Measurements from ENCODE around the gene RELN. TPM values are rescaled to one million over a fixed set of nuclear protein-coding genes. Genes with fewer than 3 reads are reported as not detected.

RELN gene
- total and polyA plus RNA-seq, 9 of the 15 experiments (the other 6 are each of a cell fraction or from before 2014, with no cell fraction given): 12.9 to 43.2 (median 18.1) TPM

- FAIRE-seq (no peak), ATAC-seq (no peak; the same call in 2 of the 3 replicates), DNase-seq (ENCODE audit: extremely low read depth in 1 of 4, low spot score in 3 of 4) (no peak)
- no peak overlapping the region for H3K9ac ChIP-seq (ENCODE audit: insufficient read depth in 1 of 2, low read depth in 2 of 2, low read length in 2 of 2)
- no peak overlapping the region for H3K4me2 ChIP-seq (ENCODE audit: insufficient read depth, low read length)
- no peaks in the 10 kb centered on the region for H3K9me3 ChIP-seq (replicated peaks; ENCODE audit: control insufficient read depth, insufficient read depth, low read depth, low read length)
- TF ChIP-seq PHTF2 (CRISPR knock-in tag; IDR thresholded peaks at IDR 0.05): no peak
- no peak for TF ChIP-seq USF2 (CRISPR knock-in tag; IDR thresholded peaks at IDR 0.05)
- TF ChIP-seq ZNF695 (CRISPR knock-in tag; IDR thresholded peaks at IDR 0.05): no peak
- TF ChIP-seq BRD9 (IDR thresholded peaks at IDR 0.05; ENCODE audit: low read depth, partially characterized antibody): no peak
- no peak for TF ChIP-seq ZNF707 (CRISPR knock-in tag; conservative IDR thresholded peaks at IDR 0.05)
- no peak for TF ChIP-seq TEAD4 (IDR thresholded peaks at IDR 0.05; ENCODE audit: low read length)
- no peak for TF ChIP-seq TEAD4 (CRISPR knock-in tag; IDR thresholded peaks at IDR 0.05; ENCODE audit: borderline replicate concordance)
- no peak for TF ChIP-seq ZSCAN29 (IDR thresholded peaks at IDR 0.05)
- no peak for TF ChIP-seq SNIP1 (IDR thresholded peaks at IDR 0.05; ENCODE audit: low read depth)
- TF ChIP-seq TSHZ1 (CRISPR knock-in tag; IDR thresholded peaks at IDR 0.05): no peak
- TF ChIP-seq HNRNPLL (IDR thresholded peaks at IDR 0.05; ENCODE audit: low read depth, low read length, poor library complexity, severe bottlenecking): no peak
- no peak for TF ChIP-seq RCOR1 (IDR thresholded peaks at IDR 0.05; ENCODE audit: borderline replicate concordance in 1 of 2, low read depth in 2 of 2, low read length in 2 of 2)
- no peak for TF ChIP-seq BHLHE40 (IDR thresholded peaks at IDR 0.05; ENCODE audit: low read length)
- BruUV-seq (replicated peaks): no TSS peak
- H4K20me1 ChIP-seq (replicated peaks; ENCODE audit: control insufficient read depth, insufficient read depth, low read length): no peaks in the 10 kb centered on the region
- peaks cover 4% of the 10 kb centered on the region; the same call in 1 of the 3 replicates for H3K79me2 ChIP-seq (ENCODE audit: control insufficient read depth, insufficient read depth, low read length)
- POLR2A ChIA-PET: interaction anchor here (1.0 kb wide), 2 partner anchors 8 to 18 kb away, joined by 3 to 4 read pairs; no protein-coding TSS in a partner anchor
- intact Hi-C loops (cut with micrococcal nuclease): no loop called here
- no peaks in the 10 kb centered on the region for H3K4me1 ChIP-seq (replicated peaks in 1 of 2; ENCODE audit: control insufficient read depth in 2 of 2, insufficient read depth in 2 of 2, low read length in 2 of 2)
- WGBS (ENCODE audit: insufficient coverage, low coverage, missing lambda C conversion rate): 26% methylated on average over 3 of the region's 3 CpGs
- no peak overlapping the region for H3K27ac ChIP-seq (ENCODE audit: extremely low read depth, low read depth, low read length)
- CTCF ChIA-PET (ENCODE audit: low intra/inter-chr PET ratio): no interaction called here
- H3K27me3 ChIP-seq (ENCODE audit: control insufficient read depth in 2 of 2, insufficient read depth in 2 of 2, low read length in 2 of 2): no peaks in the 10 kb centered on the region
- H2AFZ ChIP-seq (ENCODE audit: low read depth, low read length): no peak overlapping the region
- H3K9me1 ChIP-seq (ENCODE audit: control insufficient read depth, insufficient read depth, low read length): no peaks in the 10 kb centered on the region
- H3K36me3 ChIP-seq (ENCODE audit: control insufficient read depth, insufficient read depth, low read length): no peaks in the 10 kb centered on the region
- in situ Hi-C loops (cut with MboI): no loop called here
- no peak overlapping the region for H3K4me3 ChIP-seq
These were observed 118.8 kb downstream of the RELN start for GRCh38 chr7:103870664-103871063.
